GM12878 (cell line): ENCODE results near the gene LCAT. TPM values are rescaled to one million over a fixed set of nuclear protein-coding genes. Genes with fewer than 3 reads are reported as not detected.
A peak's percentile ranks its signal among the peaks of the same experiment; 100 is the strongest.

ENCODE experiments used
- ATAC-seq: fragments of 200-7000 bp; cut with Tn5 transposase; 3 replicates; pipeline ENCODE4 v1.9.1; 2020; ENCODE audit warnings: mild to moderate bottlenecking, moderate library complexity
- BruUV-seq: library from RNA; stranded (reverse); fragments of 400-500 nt; replicated peaks from 2 replicates; lab custom pipeline; 2021; lab: Mats Ljungman, UMichigan
- CTCF ChIA-PET: fragments of 300-600 bp; sonication (Branson Sonifier 250); formaldehyde crosslinking; extraction: SDS; loops from one replicate; lab custom pipeline; 2021; ENCODE audit warnings: inconsistent platforms; lab: Yijun Ruan, JAX
- POLR2A ChIA-PET: fragments of 350-600 bp; formaldehyde crosslinking; extraction: SDS; loops from one replicate; lab custom pipeline; 2021; ENCODE audit warnings: inconsistent platforms; lab: Charles Lee
- RAD21 ChIA-PET: fragments of 300-600 bp; sonication (Branson Sonifier 250); formaldehyde crosslinking; loops from one replicate; lab custom pipeline; 2023; ENCODE audit warnings: antibody characterized with exemption; ENCODE audit not compliant: unreplicated experiment; lab: Charles Lee
- SMC1A ChIA-PET: fragments of 300-600 bp; sonication (Branson Sonifier 250); formaldehyde crosslinking; loops from one replicate; lab custom pipeline; 2023; ENCODE audit not compliant: unreplicated experiment, uncharacterized antibody; lab: Charles Lee
- DNase-seq: peaks from one replicate; pipeline ENCODE4 v3.0.0-alpha.2; 2011; ENCODE audit warnings: low read depth, low spot score
- FAIRE-seq: peaks from 3 replicates; lab custom pipeline; 2011; peaks lifted over from hg19 to GRCh38; lab: Jason Lieb, UNC
- H2AFZ ChIP-seq: 2 replicates; pipeline ENCODE4 v1.6.0; 2011; ENCODE audit warnings: low read depth, low read length, control low read depth; ENCODE audit not compliant: control insufficient read depth
- H3K27ac ChIP-seq: 2 replicates; pipeline ENCODE4 v1.5.1; 2011; ENCODE audit warnings: control low read depth; ENCODE audit not compliant: control insufficient read depth, insufficient read depth
- H3K27me3 ChIP-seq, 2 experiments: replicated peaks in 1 of 2; 2 replicates each; pipeline versions ENCODE4 v1.6.0 to v1.6.1; 2011; ENCODE audit warnings: low read length in 1 of 2; ENCODE audit not compliant: control insufficient read depth in 2 of 2, insufficient read depth in 2 of 2
- H3K36me3 ChIP-seq, 2 experiments: 2 replicates each; pipeline ENCODE4 v1.5.1; 2011; ENCODE audit warnings: low read length in 1 of 2; ENCODE audit not compliant: control insufficient read depth in 2 of 2, insufficient read depth in 2 of 2
- H3K4me1 ChIP-seq: 2 replicates; pipeline ENCODE4 v1.6.1; 2011; ENCODE audit warnings: mild to moderate bottlenecking, low read length, moderate library complexity, mixed read lengths; ENCODE audit not compliant: control insufficient read depth, insufficient read depth
- H3K4me2 ChIP-seq: 2 replicates; pipeline ENCODE4 v1.6.0; 2011; ENCODE audit warnings: control low read depth; ENCODE audit not compliant: control insufficient read depth, insufficient read depth
- H3K4me3 ChIP-seq: fragments of 200-600 bp; sonication (generic); 2 replicates; pipeline ENCODE4 v1.5.1; 2016
- H3K79me2 ChIP-seq: 2 replicates; pipeline ENCODE4 v1.6.0; 2011; ENCODE audit warnings: low read length; ENCODE audit not compliant: control insufficient read depth, insufficient read depth
- H3K9ac ChIP-seq: 2 replicates; pipeline ENCODE4 v1.8.0; 2011; ENCODE audit warnings: low read length, control low read depth, mixed read lengths; ENCODE audit not compliant: control insufficient read depth, insufficient read depth
- H3K9me3 ChIP-seq: replicated peaks from 3 replicates; pipeline ENCODE4 v1.5.1; 2011; ENCODE audit warnings: mild to moderate bottlenecking, low read length; ENCODE audit not compliant: control insufficient read depth, insufficient read depth
- H4K20me1 ChIP-seq: 2 replicates; pipeline ENCODE4 v1.6.0; 2011; ENCODE audit not compliant: control insufficient read depth, insufficient read depth
- EP300 ChIP-seq, 2 experiments: fragments of 150-350 bp in 1 of 2; IDR thresholded peaks; 2 replicates each; pipeline ENCODE4 v1.6.1; 2011 to 2012; ENCODE audit warnings: low read depth in 2 of 2, low read length in 2 of 2, borderline replicate concordance in 1 of 2, improper control_type of control experiment in 1 of 2, inconsistent platforms in 1 of 2; ENCODE audit not compliant: control insufficient read depth in 1 of 2
- WGBS: methylation state at CpG from one replicate; pipeline ENCODE4 v1.1.6; 2016; ENCODE audit warnings: low lambda C conversion rate; ENCODE audit not compliant: insufficient replicate concordance, insufficient coverage; ENCODE audit errors: missing lambda C conversion rate; 5-methylcytosine and 5-hydroxymethylcytosine counted together
- in situ Hi-C: fragments of 300-500 bp; cut with MboI; formaldehyde crosslinking; loops from 9 replicates; pipeline ENCODE4 v1.14.3; 2018; ENCODE audit warnings: mixed read lengths
- intact Hi-C: fragments of 100-400 bp; cut with micrococcal nuclease; formaldehyde crosslinking; loops from one replicate; pipeline ENCODE4 v1.14.2; 2022; ENCODE audit not compliant: unreplicated experiment
- polyA plus RNA-seq, 11 experiments: library from polyadenylated mRNA; depleted of rRNA in 4 of 11; unstranded in 6 of 11; stranded (reverse) in 5 of 11; fragments of >200 nt; fragmentation: Nextera tagmentation in 4 of 11; fragmentation: Illumina TruSeq in 1 of 11; extraction: Ambion mirVana in 4 of 11; extraction: Trizol in 1 of 11; gene quantifications; 1 replicate in 1 of 11; 2 replicates in 10 of 11; pipeline versions ENCODE4 v1.2.1 to v1.2.3, GENCODE V29; 2011 to 2016; ENCODE audit warnings: inconsistent platforms in 2 of 11, missing spikeins in 2 of 11, low read depth in 1 of 11
- total RNA-seq, 4 experiments: library from RNA; depleted of rRNA in 3 of 4; stranded (reverse); fragments of >200 nt in 3 of 4; fragmentation: Illumina TruSeq in 1 of 4; extraction: Trizol in 1 of 4; gene quantifications; 2 replicates each; pipeline versions ENCODE4 v1.2.1 to v1.2.3, GENCODE V29; 2013 to 2021
- TF ChIP-seq, protein P1 (sequence below): IDR thresholded peaks from 2 replicates; pipeline ENCODE4 v1.6.1; 2012; ENCODE audit warnings: low read depth, low read length, improper control_type of control experiment
- TF ChIP-seq, protein P2 (sequence below): IDR thresholded peaks from 2 replicates; pipeline ENCODE4 v1.6.1; 2012; ENCODE audit warnings: low read depth, low read length, improper control_type of control experiment

The LCAT gene
- total and polyA plus RNA-seq, 10 of the 15 experiments (the other 5 are each of a cell fraction or from before 2014, with no cell fraction given): 0.61 to 11.7 (median 3.3) TPM

DNA sequence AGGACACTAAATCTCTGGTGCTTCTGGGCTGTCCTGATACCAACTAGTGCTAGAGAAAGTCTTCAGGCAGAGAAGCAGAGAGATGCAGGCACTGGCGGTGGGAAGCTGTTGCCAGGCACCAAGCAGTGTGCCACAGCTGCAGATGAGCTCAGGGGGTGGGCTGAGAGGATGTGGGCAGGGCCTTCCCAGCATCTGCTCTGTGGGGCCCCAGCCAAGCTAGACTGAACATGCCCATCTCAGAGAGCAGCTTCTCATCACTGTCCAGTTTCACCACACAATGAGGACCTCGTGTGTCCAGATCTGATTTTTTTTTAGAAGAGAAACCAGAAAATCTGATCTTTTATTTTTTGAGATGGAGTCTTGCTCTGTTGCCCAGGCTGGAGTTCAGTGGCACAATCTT lies 33.8 kb downstream of the LCAT start:
- CTCF ChIA-PET: interaction anchor here (0.7 to 1.7 kb wide), 2 partner anchors 16 to 26 kb away, joined by 3 to 7 read pairs; no protein-coding TSS in a partner anchor
- TF ChIP-seq, protein P1, sequence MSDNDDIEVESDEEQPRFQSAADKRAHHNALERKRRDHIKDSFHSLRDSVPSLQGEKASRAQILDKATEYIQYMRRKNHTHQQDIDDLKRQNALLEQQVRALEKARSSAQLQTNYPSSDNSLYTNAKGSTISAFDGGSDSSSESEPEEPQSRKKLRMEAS: no peak
- TF ChIP-seq, protein P2, sequence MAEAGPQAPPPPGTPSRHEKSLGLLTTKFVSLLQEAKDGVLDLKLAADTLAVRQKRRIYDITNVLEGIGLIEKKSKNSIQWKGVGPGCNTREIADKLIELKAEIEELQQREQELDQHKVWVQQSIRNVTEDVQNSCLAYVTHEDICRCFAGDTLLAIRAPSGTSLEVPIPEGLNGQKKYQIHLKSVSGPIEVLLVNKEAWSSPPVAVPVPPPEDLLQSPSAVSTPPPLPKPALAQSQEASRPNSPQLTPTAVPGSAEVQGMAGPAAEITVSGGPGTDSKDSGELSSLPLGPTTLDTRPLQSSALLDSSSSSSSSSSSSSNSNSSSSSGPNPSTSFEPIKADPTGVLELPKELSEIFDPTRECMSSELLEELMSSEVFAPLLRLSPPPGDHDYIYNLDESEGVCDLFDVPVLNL: no peak
- TF ChIP-seq EP300 (IDR thresholded peaks at IDR 0.05; ENCODE audit: borderline replicate concordance in 1 of 2, control insufficient read depth in 1 of 2, low read depth in 2 of 2, low read length in 2 of 2): no peak
- TF ChIP-seq, all 136 proteins: peak for 0
- FAIRE-seq: no peak
- H3K9me3 ChIP-seq: no peaks in the 10 kb centered on the region
- no peaks in the 10 kb centered on the region for H3K79me2 ChIP-seq
- 0 out of 2 replicates have a peak, but pooled peaks cover 3% of the 10 kb centered on the region for H3K4me1 ChIP-seq
- H4K20me1 ChIP-seq: no peaks in the 10 kb centered on the region; the same call in 1 of the 2 replicates
- H3K4me2 ChIP-seq: no peak overlapping the region
- intact Hi-C loops (no loop called here), in situ Hi-C loops (no loop called here)
- H3K9ac ChIP-seq: no peak overlapping the region
- H3K27ac ChIP-seq: no peak overlapping the region
- DNase-seq: no peak
- SMC1A ChIA-PET: interaction anchor here (0.6 kb wide), 1 partner anchor 66 kb away, joined by 3 read pairs; no protein-coding TSS in a partner anchor
- no TSS peak for BruUV-seq
- POLR2A ChIA-PET: interaction anchor here (0.5 to 0.7 kb wide), 2 partner anchors 210 to 220 kb away, joined by 4 to 5 read pairs; no protein-coding TSS in a partner anchor
- RAD21 ChIA-PET: interaction anchor here (1.0 kb wide), 1 partner anchor 25 kb away, joined by 3 read pairs; no protein-coding TSS in a partner anchor
- ATAC-seq: peak; percentile 95
- no peak overlapping the region for H2AFZ ChIP-seq
- 37% methylated on average over 2 of the region's 2 CpGs for WGBS
- no peaks in the 10 kb centered on the region for H3K27me3 ChIP-seq
- peaks cover 1 to 7% of the 10 kb centered on the region in 2 experiments; a peak in 2 of 4 replicates for H3K36me3 ChIP-seq
- H3K4me3 ChIP-seq: no peak overlapping the region
